GM18909 (cell line): ENCODE results near the gene INHBE.
"Not testable (repeated sequence)": the region's sequence is repeated elsewhere in the genome, so short reads cannot be mapped to it uniquely, and the experiment has no call there.

ENCODE experiments used
- ATAC-seq: cut with Tn5 transposase; IDR thresholded peaks from one replicate; pipeline ENCODE4 v1.9.1; 2021; ENCODE audit warnings: mild to moderate bottlenecking; ENCODE audit not compliant: unreplicated experiment, poor library complexity

INHBE gene

GRCh38 chr12:57491393-57492280, 36.5 kb downstream of the INHBE start:
- no peak for ATAC-seq

GRCh38 chr12:57495051-57495701, 40.1 kb downstream of the INHBE start:
- ATAC-seq = not testable (repeated sequence)

- ATAC-seq = no peak
These were observed 41.7 kb downstream of the INHBE start for GRCh38 chr12:57496822-57497221.

GRCh38 chr12:57497223-57498131, 42.4 kb downstream of the INHBE start:
- ATAC-seq = no peak

- ATAC-seq = no peak
These were observed 43.0 kb downstream of the INHBE start for GRCh38 chr12:57498132-57498502.

- ATAC-seq = no peak
These were observed 43.5 kb downstream of the INHBE start for GRCh38 chr12:57498571-57498970.

GRCh38 chr12:57500213-57500612, 45.1 kb downstream of the INHBE start:
- ATAC-seq = no peak

GRCh38 chr12:57502311-57502969, 47.3 kb downstream of the INHBE start:
- not testable (repeated sequence) for ATAC-seq

GRCh38 chr12:57506541-57506940, 51.4 kb downstream of the INHBE start:
- not testable (repeated sequence) for ATAC-seq
